ENCODE measurements around the gene STX1A. TPM values are rescaled to one million over a fixed set of nuclear protein-coding genes. Genes with fewer than 3 reads are reported as not detected.

Gene STX1A
- total and polyA plus RNA-seq, 2 of the 13 experiments (the other 11 are each of a cell fraction or from before 2014, with no cell fraction given) = 6.1 to 12.2 TPM

DNA sequence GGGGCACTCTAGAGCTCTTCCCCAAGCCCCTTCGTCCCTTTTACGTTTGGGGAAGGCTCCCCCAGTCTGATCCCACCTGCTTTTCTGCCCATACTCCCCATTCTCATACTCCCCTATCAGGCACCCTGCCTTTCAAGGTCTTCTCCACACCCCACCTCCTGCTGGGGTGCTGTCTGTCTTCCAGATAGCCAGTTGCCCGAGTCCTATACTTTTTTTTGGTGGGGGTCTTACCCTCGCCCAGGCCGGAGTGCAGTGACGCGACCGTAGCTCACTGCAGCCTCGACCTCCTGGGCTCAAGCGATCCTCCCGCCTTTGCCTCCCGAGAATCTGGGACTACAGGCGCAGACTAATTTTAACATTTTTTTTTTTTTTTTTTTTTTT lies 19.9 kb upstream of the STX1A start (continued):
- TF ChIP-seq BCL3 (CRISPR knock-in tag; IDR thresholded peaks at IDR 0.05) (0 out of 2 replicates have a peak, but pooled peaks have one; percentile 6), ZMYM4 (CRISPR knock-in tag; IDR thresholded peaks at IDR 0.05) (peak; percentile 3; the same call in 1 of the 2 replicates), ZNF318 (CRISPR knock-in tag; IDR thresholded peaks at IDR 0.05) (no peak), ZNF567 (CRISPR knock-in tag; IDR thresholded peaks at IDR 0.05; ENCODE audit: borderline replicate concordance) (no peak), HDAC6 (IDR thresholded peaks at IDR 0.05; ENCODE audit: low read depth, low read length) (no peak), ZBTB42 (CRISPR knock-in tag; IDR thresholded peaks at IDR 0.05) (peak; percentile 5; the same call in 1 of the 2 replicates), GPN1 (CRISPR knock-in tag; IDR thresholded peaks at IDR 0.05; ENCODE audit: borderline replicate concordance) (no peak), SAFB2 (CRISPR knock-in tag; IDR thresholded peaks at IDR 0.05; ENCODE audit: borderline replicate concordance, low read depth) (no peak), SRSF4 (IDR thresholded peaks at IDR 0.05; ENCODE audit: low read depth, low read length, poor library complexity, severe bottlenecking) (no peak), NFE2L2 (IDR thresholded peaks at IDR 0.05; ENCODE audit: low read length) (no peak), ZNF580 (CRISPR knock-in tag; IDR thresholded peaks at IDR 0.05; ENCODE audit: borderline replicate concordance, low read depth) (no peak), ZNF496 (CRISPR knock-in tag; IDR thresholded peaks at IDR 0.05; ENCODE audit: insufficient replicate concordance) (no peak)
- TF ChIP-seq, protein P1, sequence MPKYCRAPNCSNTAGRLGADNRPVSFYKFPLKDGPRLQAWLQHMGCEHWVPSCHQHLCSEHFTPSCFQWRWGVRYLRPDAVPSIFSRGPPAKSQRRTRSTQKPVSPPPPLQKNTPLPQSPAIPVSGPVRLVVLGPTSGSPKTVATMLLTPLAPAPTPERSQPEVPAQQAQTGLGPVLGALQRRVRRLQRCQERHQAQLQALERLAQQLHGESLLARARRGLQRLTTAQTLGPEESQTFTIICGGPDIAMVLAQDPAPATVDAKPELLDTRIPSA (CRISPR knock-in tag; IDR thresholded peaks at IDR 0.05; ENCODE audit: borderline replicate concordance) = no peak
- TF ChIP-seq, protein P2, sequence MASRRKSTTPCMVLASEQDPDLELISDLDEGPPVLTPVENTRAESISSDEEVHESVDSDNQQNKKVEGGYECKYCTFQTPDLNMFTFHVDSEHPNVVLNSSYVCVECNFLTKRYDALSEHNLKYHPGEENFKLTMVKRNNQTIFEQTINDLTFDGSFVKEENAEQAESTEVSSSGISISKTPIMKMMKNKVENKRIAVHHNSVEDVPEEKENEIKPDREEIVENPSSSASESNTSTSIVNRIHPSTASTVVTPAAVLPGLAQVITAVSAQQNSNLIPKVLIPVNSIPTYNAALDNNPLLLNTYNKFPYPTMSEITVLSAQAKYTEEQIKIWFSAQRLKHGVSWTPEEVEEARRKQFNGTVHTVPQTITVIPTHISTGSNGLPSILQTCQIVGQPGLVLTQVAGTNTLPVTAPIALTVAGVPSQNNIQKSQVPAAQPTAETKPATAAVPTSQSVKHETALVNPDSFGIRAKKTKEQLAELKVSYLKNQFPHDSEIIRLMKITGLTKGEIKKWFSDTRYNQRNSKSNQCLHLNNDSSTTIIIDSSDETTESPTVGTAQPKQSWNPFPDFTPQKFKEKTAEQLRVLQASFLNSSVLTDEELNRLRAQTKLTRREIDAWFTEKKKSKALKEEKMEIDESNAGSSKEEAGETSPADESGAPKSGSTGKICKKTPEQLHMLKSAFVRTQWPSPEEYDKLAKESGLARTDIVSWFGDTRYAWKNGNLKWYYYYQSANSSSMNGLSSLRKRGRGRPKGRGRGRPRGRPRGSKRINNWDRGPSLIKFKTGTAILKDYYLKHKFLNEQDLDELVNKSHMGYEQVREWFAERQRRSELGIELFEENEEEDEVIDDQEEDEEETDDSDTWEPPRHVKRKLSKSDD (CRISPR knock-in tag; IDR thresholded peaks at IDR 0.05; ENCODE audit: low read depth) = 0 out of 2 replicates have a peak, but pooled peaks have one; percentile 10
